A549 (cell line): ENCODE data around the gene BEST2.

ENCODE experiments used
- CHD4 ChIP-seq: fragments of 200-600 bp; sonication (generic); IDR thresholded peaks from 2 replicates; pipeline ENCODE4 v1.6.1; 2016; ENCODE audit warnings: antibody characterized with exemption, mild to moderate bottlenecking, borderline replicate concordance
- EP300 ChIP-seq, 2 experiments: fragments of >200 bp; sonication (Bioruptor Twin); formaldehyde crosslinking; IDR thresholded peaks; 2 replicates in 1 of 2; 3 replicates in 1 of 2; pipeline ENCODE4 v1.6.1; 2016 to 2017
- MAFK ChIP-seq: fragments of 450-650 bp; IDR thresholded peaks from 2 replicates; pipeline ENCODE4 v1.6.1; 2014; ENCODE audit not compliant: partially characterized antibody
- NR3C1 ChIP-seq: fragments of >200 bp; sonication (Bioruptor Twin); formaldehyde crosslinking; IDR thresholded peaks from 3 replicates; pipeline ENCODE4 v1.6.1; 2017
- POLR2A ChIP-seq: IDR thresholded peaks from 2 replicates; pipeline ENCODE4 v1.6.1; 2012; ENCODE audit warnings: mild to moderate bottlenecking, low read length
- POLR2AphosphoS2 ChIP-seq: conservative IDR thresholded peaks from 2 replicates; pipeline ENCODE4 v1.6.1; 2012; ENCODE audit warnings: low read length, improper control_type of control experiment, inconsistent platforms
- RAD21 ChIP-seq, 2 experiments: fragments of >200 bp in 1 of 2; sonication (Bioruptor Twin) in 1 of 2; formaldehyde crosslinking in 1 of 2; IDR thresholded peaks in 1 of 2; conservative IDR thresholded peaks in 1 of 2; 2 replicates in 1 of 2; 3 replicates in 1 of 2; pipeline ENCODE4 v1.6.1; 2012 to 2018; ENCODE audit warnings: inconsistent platforms in 1 of 2
- ZSCAN20 ChIP-seq: fragments of 250-450 bp; sonication (Bioruptor Pico); IDR thresholded peaks from 2 replicates; pipeline ENCODE4 v1.8.0; 2022; ENCODE audit warnings: mild to moderate bottlenecking, moderate library complexity
- TF ChIP-seq, protein P1 (sequence below): fragments of >200 bp; sonication (Bioruptor Twin); formaldehyde crosslinking; IDR thresholded peaks from 3 replicates; pipeline ENCODE4 v1.5.1; 2016
- TF ChIP-seq, protein P2 (sequence below): fragments of 250-450 bp; sonication (Bioruptor Pico); IDR thresholded peaks from 2 replicates; pipeline ENCODE4 v1.5.0; 2021; ENCODE audit warnings: mild to moderate bottlenecking, moderate library complexity, borderline replicate concordance
- TF ChIP-seq, protein P3 (sequence below): fragments of 200-600 bp; sonication (generic); IDR thresholded peaks from 2 replicates; pipeline ENCODE4 v1.6.1; 2016; ENCODE audit warnings: antibody characterized with exemption, mild to moderate bottlenecking, moderate library complexity

DNA sequence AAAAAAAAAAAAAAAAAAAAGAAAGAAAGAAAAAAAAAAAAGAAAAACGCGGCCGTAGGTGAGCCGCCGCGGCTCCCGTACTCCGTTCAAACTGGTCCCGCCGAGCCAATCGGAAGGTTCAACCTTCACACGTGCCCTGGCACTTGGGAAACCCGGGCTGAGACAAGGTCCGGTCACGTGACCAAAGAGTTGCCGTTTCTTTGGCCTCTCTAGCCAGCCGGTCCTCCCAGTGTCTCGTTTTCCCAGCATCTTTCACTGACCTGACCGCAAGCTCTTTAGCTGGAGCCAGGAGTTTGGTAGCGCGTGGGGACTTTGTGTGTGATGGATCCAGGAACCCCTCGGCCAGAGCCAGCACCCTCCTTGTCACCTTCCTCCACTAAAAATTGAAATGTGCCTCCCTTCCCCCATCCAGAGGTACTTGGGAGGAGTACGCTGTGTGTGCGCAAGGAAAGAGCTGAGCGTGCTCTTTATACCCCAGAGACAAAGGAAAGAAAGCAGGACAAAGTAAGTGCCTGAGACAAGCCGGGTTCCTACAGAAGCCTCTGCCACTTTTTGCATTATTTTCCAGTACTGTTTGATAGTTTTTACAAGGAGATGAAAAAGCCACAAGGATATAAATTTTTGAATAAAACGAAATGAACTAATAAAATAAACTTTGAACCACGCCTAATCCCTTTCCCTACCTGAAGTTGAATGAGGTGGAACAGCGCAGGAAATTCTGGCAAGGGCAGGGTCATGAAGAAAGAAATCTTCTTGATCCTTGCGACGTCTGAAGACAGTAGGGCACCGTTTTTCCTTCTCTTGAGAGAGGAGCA, 28.8 kb upstream of the BEST2 start:
- TF ChIP-seq, protein P1, sequence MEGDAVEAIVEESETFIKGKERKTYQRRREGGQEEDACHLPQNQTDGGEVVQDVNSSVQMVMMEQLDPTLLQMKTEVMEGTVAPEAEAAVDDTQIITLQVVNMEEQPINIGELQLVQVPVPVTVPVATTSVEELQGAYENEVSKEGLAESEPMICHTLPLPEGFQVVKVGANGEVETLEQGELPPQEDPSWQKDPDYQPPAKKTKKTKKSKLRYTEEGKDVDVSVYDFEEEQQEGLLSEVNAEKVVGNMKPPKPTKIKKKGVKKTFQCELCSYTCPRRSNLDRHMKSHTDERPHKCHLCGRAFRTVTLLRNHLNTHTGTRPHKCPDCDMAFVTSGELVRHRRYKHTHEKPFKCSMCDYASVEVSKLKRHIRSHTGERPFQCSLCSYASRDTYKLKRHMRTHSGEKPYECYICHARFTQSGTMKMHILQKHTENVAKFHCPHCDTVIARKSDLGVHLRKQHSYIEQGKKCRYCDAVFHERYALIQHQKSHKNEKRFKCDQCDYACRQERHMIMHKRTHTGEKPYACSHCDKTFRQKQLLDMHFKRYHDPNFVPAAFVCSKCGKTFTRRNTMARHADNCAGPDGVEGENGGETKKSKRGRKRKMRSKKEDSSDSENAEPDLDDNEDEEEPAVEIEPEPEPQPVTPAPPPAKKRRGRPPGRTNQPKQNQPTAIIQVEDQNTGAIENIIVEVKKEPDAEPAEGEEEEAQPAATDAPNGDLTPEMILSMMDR = no peak
- no peak for TF ChIP-seq ZSCAN20
- TF ChIP-seq POLR2A = peak; percentile 38; the same call in 1 of the 2 replicates
- no peak for TF ChIP-seq NR3C1
- TF ChIP-seq CHD4 = no peak
- no peak for TF ChIP-seq POLR2AphosphoS2
- TF ChIP-seq, protein P2, sequence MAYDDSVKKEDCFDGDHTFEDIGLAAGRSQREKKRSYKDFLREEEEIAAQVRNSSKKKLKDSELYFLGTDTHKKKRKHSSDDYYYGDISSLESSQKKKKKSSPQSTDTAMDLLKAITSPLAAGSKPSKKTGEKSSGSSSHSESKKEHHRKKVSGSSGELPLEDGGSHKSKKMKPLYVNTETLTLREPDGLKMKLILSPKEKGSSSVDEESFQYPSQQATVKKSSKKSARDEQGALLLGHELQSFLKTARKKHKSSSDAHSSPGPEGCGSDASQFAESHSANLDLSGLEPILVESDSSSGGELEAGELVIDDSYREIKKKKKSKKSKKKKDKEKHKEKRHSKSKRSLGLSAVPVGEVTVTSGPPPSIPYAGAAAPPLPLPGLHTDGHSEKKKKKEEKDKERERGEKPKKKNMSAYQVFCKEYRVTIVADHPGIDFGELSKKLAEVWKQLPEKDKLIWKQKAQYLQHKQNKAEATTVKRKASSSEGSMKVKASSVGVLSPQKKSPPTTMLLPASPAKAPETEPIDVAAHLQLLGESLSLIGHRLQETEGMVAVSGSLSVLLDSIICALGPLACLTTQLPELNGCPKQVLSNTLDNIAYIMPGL (CRISPR knock-in tag) = no peak
- TF ChIP-seq, protein P3, sequence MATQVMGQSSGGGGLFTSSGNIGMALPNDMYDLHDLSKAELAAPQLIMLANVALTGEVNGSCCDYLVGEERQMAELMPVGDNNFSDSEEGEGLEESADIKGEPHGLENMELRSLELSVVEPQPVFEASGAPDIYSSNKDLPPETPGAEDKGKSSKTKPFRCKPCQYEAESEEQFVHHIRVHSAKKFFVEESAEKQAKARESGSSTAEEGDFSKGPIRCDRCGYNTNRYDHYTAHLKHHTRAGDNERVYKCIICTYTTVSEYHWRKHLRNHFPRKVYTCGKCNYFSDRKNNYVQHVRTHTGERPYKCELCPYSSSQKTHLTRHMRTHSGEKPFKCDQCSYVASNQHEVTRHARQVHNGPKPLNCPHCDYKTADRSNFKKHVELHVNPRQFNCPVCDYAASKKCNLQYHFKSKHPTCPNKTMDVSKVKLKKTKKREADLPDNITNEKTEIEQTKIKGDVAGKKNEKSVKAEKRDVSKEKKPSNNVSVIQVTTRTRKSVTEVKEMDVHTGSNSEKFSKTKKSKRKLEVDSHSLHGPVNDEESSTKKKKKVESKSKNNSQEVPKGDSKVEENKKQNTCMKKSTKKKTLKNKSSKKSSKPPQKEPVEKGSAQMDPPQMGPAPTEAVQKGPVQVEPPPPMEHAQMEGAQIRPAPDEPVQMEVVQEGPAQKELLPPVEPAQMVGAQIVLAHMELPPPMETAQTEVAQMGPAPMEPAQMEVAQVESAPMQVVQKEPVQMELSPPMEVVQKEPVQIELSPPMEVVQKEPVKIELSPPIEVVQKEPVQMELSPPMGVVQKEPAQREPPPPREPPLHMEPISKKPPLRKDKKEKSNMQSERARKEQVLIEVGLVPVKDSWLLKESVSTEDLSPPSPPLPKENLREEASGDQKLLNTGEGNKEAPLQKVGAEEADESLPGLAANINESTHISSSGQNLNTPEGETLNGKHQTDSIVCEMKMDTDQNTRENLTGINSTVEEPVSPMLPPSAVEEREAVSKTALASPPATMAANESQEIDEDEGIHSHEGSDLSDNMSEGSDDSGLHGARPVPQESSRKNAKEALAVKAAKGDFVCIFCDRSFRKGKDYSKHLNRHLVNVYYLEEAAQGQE = no peak
- TF ChIP-seq MAFK = peak; percentile 91
- TF ChIP-seq RAD21 (conservative IDR thresholded peaks at IDR 0.05 in 1 of 2, IDR thresholded peaks at IDR 0.05 in 1 of 2) = no peak
- TF ChIP-seq EP300 (IDR thresholded peaks at IDR 0.05) = no peak
